Small intestine (tissue), 7 donors: ENCODE data around the gene PDLIM7. TPM values are rescaled to one million over a fixed set of nuclear protein-coding genes. Genes with fewer than 3 reads are reported as not detected.

ENCODE experiments used
- DNase-seq, 2 donors: peaks; one replicate each; pipeline versions ENCODE4 v3.0.0 to v3.0.0-alpha.2; 2013
- FAIRE-seq: peaks from 2 replicates; lab custom pipeline; 2012; peaks lifted over from hg19 to GRCh38; lab: Jason Lieb, UNC
- H3K27ac ChIP-seq, 3 donors: one replicate each; pipeline ENCODE4 v1.5.1; 2013; ENCODE audit warnings: low read length in 2 of 3, mild to moderate bottlenecking in 2 of 3, control low read depth in 1 of 3, inconsistent platforms in 1 of 3, low read depth in 1 of 3, moderate library complexity in 1 of 3
- H3K27me3 ChIP-seq, 3 donors: one replicate each; pipeline ENCODE4 v1.6.1; 2013; ENCODE audit warnings: low read length in 3 of 3, inconsistent platforms in 1 of 3; ENCODE audit not compliant: control insufficient read depth in 3 of 3, insufficient read depth in 3 of 3
- H3K36me3 ChIP-seq, 3 donors: one replicate each; pipeline ENCODE4 v1.6.1; 2013; ENCODE audit warnings: low read length in 3 of 3, inconsistent platforms in 1 of 3, low read depth in 1 of 3, mild to moderate bottlenecking in 1 of 3, moderate library complexity in 1 of 3; ENCODE audit not compliant: control insufficient read depth in 3 of 3, insufficient read depth in 2 of 3
- H3K4me1 ChIP-seq, 3 donors: one replicate each; pipeline ENCODE4 v1.6.1; 2013; ENCODE audit warnings: low read length in 2 of 3, inconsistent platforms in 1 of 3, low read depth in 1 of 3, mild to moderate bottlenecking in 1 of 3, moderate library complexity in 1 of 3; ENCODE audit not compliant: control insufficient read depth in 3 of 3, insufficient read depth in 2 of 3
- H3K4me3 ChIP-seq, 3 donors: one replicate each; pipeline ENCODE4 v1.5.1; 2013; ENCODE audit warnings: low read length in 3 of 3, control low read depth in 1 of 3, inconsistent platforms in 1 of 3, low read depth in 1 of 3, mild to moderate bottlenecking in 1 of 3, moderate library complexity in 1 of 3
- H3K9me3 ChIP-seq, 2 donors: one replicate each; pipeline ENCODE4 v1.6.1; 2013; ENCODE audit warnings: low read depth in 1 of 2, low read length in 1 of 2; ENCODE audit not compliant: control insufficient read depth in 2 of 2, insufficient read depth in 1 of 2
- WGBS, 3 donors: extraction: QIAGEN DNeasy Blood & Tissue Kit; methylation state at CpG; one replicate each; pipeline ENCODE4 v1.1.7; 2013; 5-methylcytosine and 5-hydroxymethylcytosine counted together
- polyA plus RNA-seq, 4 donors: library from polyadenylated mRNA; stranded (reverse) in 3 of 4; unstranded in 1 of 4; fragments of 200-250 nt in 3 of 4; fragments of 120-200 nt in 1 of 4; gene quantifications; one replicate each; pipeline versions ENCODE4 v1.2.1 to v1.2.3, GENCODE V29; 2013
- donor health status: healthy with polysubstance abuse.
- donor health status: control.
- donor health status: control.
- donor health status: Bipolar disorder and iron deficiency.
- donor health status: healthy.

The PDLIM7 gene
- polyA plus RNA-seq, 4 donors = 3.8 to 44.4 (median 18.3) TPM

GRCh38 chr5:177529247-177530203, 32.1 kb upstream of the PDLIM7 start:
- Histone ChIP-seq H3K9me3 (no peaks in the 10 kb centered on the region), H3K27ac (no peak overlapping the region), H3K27me3 (no peaks in the 10 kb centered on the region), H3K36me3 (peaks cover 6 to 95% (median 24%) of the 10 kb centered on the region in 3 donors), H3K4me1 (no peaks in the 10 kb centered on the region), H3K4me3 (no peak overlapping the region)
- DNase-seq = no peak
- FAIRE-seq = no peak
- WGBS, 3 donors = 89 to 92% (median 91%) methylated on average over 12 of the region's 12 CpGs

- 89 to 94% (median 91%) methylated on average over 10 of the region's 10 CpGs for WGBS, 3 donors
These were observed 31.2 kb upstream of the PDLIM7 start for GRCh38 chr5:177528631-177529030.

GRCh38 chr5:177527595-177527994, 30.2 kb upstream of the PDLIM7 start:
- Histone ChIP-seq H3K4me3 (no peak overlapping the region), H3K9me3 (no peaks in the 10 kb centered on the region), H3K4me1 (no peaks in the 10 kb centered on the region), H3K27me3 (no peaks in the 10 kb centered on the region), H3K36me3 (peaks cover 6 to 93% (median 29%) of the 10 kb centered on the region in 3 donors), H3K27ac (no peak overlapping the region)
- DNase-seq (no peak), FAIRE-seq (no peak)
- WGBS, 3 donors = 93 to 97% (median 96%) methylated on average over 8 of the region's 8 CpGs

More at GRCh38 chr5:177528631-177529030, 31.2 kb upstream of the PDLIM7 start:
- FAIRE-seq (no peak), DNase-seq (no peak)
- H3K4me3 ChIP-seq = no peak overlapping the region
- no peaks in the 10 kb centered on the region for H3K4me1 ChIP-seq
- H3K9me3 ChIP-seq = no peaks in the 10 kb centered on the region
- no peak overlapping the region for H3K27ac ChIP-seq
- peaks cover 6 to 98% (median 25%) of the 10 kb centered on the region in 3 donors for H3K36me3 ChIP-seq
- no peaks in the 10 kb centered on the region for H3K27me3 ChIP-seq

GRCh38 chr5:177526791-177527190, 29.4 kb upstream of the PDLIM7 start:
- FAIRE-seq = no peak
- Histone ChIP-seq H3K36me3 (peaks cover 6 to 89% (median 29%) of the 10 kb centered on the region in 3 donors), H3K4me3 (no peak overlapping the region), H3K27me3 (no peaks in the 10 kb centered on the region), H3K9me3 (no peaks in the 10 kb centered on the region), H3K27ac (no peak overlapping the region), H3K4me1 (no peaks in the 10 kb centered on the region)
- WGBS, 3 donors = 90 to 92% (median 90%) methylated on average over 6 of the region's 6 CpGs
- no peak for DNase-seq

- Histone ChIP-seq H3K4me3 (no peak overlapping the region), H3K4me1 (no peaks in the 10 kb centered on the region), H3K27ac (no peak overlapping the region), H3K36me3 (peaks cover 5 to 89% (median 26%) of the 10 kb centered on the region in 3 donors), H3K27me3 (no peaks in the 10 kb centered on the region), H3K9me3 (no peaks in the 10 kb centered on the region)
- 94 to 96% (median 95%) methylated on average over 4 of the region's 4 CpGs for WGBS, 3 donors
- FAIRE-seq (no peak), DNase-seq (no peak)
These were observed 28.8 kb upstream of the PDLIM7 start for GRCh38 chr5:177526191-177526590.

- H3K4me1 ChIP-seq = no peaks in the 10 kb centered on the region
- FAIRE-seq = no peak
- no peak overlapping the region for H3K27ac ChIP-seq
- no peaks in the 10 kb centered on the region for H3K9me3 ChIP-seq
- H3K4me3 ChIP-seq = no peak overlapping the region
- H3K36me3 ChIP-seq = peaks cover 9 to 89% (median 29%) of the 10 kb centered on the region in 3 donors
- WGBS, 3 donors = 88 to 95% (median 92%) methylated on average over 10 of the region's 10 CpGs
- no peak for DNase-seq
- no peaks in the 10 kb centered on the region for H3K27me3 ChIP-seq
These were observed 27.7 kb upstream of the PDLIM7 start for GRCh38 chr5:177524941-177525655.

- no peak overlapping the region for H3K4me3 ChIP-seq
- H3K4me1 ChIP-seq = no peaks in the 10 kb centered on the region
- H3K9me3 ChIP-seq = no peaks in the 10 kb centered on the region
- H3K27me3 ChIP-seq = no peaks in the 10 kb centered on the region
- FAIRE-seq (no peak), DNase-seq (no peak)
- H3K27ac ChIP-seq = no peak overlapping the region
- WGBS, 3 donors = 91 to 95% (median 94%) methylated on average over 12 of the region's 12 CpGs
- H3K36me3 ChIP-seq = peaks cover 9 to 89% (median 26%) of the 10 kb centered on the region in 3 donors
These were observed 27.1 kb upstream of the PDLIM7 start for GRCh38 chr5:177524539-177524900.

GRCh38 chr5:177523711-177524538, 26.5 kb upstream of the PDLIM7 start:
- Histone ChIP-seq H3K27me3 (no peaks in the 10 kb centered on the region), H3K27ac (no peak overlapping the region), H3K4me3 (no peak overlapping the region), H3K36me3 (peaks cover 9 to 88% (median 25%) of the 10 kb centered on the region in 3 donors), H3K4me1 (peaks cover 0 to 3% (median 0%) of the 10 kb centered on the region in 3 donors), H3K9me3 (no peaks in the 10 kb centered on the region)
- no peak for FAIRE-seq
- DNase-seq = no peak
- 95 to 96% (median 96%) methylated on average over 17 to 19 of the region's 19 CpGs for WGBS, 3 donors
